DMS53 (cell line): ENCODE data around the gene EIF4G3.
"Not testable (repeated sequence)": the region's sequence is repeated elsewhere in the genome, so short reads cannot be mapped to it uniquely, and the experiment has no call there.

Source experiments
- DNase-seq: peaks from one replicate; lab custom pipeline; 2025; lab: John Stamatoyannopoulos, UW

The EIF4G3 gene

DNA sequence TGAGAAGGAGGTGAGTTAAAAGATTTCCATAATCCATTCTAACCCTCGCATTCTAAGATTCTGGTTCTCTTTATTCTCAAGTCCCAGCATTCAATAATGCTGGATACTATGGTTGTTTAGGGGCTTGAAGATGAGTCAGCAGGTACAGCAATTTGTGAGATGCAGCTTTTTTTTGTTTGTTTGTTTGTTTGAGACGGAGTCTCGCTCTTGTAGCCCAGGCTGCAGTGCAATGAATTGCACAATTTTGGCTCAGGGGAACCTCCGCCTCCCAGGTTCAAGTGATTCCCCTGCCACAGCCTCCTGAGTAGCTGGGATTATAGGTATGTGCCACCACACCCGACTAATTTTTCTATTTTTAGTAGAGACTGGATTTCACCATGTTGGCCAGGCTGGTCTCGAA, 23.3 kb downstream of the EIF4G3 start:
- no peak for DNase-seq

DNA sequence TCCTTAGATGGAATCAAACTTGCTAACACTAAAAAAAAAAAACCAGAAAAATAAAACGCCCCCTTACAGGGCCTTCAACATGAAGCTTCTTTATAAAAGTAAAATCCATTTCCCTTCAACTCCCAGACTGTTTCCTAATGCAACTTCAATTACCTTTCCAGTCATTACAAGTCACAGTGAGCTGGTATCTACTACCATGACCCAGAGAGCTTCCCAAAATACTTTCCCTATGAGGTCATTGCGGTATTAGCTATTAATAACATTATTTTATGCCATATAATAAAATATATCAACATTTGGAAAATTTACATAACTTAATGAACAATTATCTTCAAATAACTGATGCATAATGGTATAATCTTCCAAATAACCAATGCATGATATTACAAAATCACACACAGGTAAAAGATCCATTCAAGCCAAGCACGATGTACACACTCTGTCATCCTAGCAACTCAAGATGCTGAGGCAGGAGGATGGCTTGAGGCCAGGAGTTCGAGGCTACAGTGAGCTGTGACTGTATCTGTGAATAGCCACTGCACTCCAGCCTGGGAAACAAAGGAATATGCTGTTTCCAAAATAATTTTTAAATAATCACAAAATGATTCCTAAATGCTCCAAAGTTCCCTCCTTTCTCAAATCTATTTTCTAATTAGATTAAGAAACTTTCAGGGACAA, 24.1 kb downstream of the EIF4G3 start:
- DNase-seq: no peak

DNA sequence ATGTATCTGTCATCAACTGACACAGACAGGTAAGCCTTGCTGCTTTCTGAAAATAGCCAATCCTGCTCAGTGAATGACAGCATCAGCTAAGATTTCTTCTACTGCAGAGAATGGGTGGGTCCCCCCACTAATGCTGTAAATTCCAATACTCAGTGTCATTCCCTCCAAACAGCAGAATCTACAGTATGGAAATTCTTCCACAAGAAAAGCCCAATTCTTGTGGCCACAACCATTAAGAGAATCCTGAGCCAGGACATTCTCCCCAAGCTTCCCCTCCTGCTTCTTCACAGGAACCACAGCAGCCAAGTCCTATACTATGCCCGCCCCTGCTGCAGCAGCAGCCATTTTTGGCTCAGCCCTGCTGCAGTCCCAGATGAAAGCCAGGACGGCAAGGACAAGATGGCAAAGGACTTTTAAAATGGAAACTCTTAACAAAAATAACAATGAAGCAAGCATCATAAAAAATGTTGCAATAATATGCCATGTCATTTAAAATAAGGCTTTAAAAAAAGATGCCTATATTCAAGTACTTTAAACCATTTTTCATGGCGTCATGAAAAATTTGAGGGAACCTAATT, 26.8 kb downstream of the EIF4G3 start:
- DNase-seq: no peak

DNA sequence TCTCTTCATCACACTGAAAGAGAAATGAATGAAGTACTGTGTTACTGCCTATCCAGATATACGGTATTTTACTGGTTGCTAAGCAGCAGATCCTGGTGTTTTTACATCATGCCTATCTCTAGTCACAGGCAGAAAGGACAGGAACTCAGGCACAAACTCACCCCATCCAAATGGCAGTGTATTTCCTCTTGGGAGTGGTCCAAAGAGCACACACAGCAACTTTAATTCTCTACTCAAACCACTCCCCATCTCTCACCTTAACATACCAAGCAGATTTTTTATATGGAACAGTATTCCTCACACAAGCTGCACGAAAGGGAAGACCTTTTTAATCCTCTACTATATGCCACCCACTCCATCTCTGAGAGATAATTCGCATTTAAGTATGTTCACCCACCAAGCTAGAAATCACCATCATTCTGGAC, 27.3 kb downstream of the EIF4G3 start:
- DNase-seq: peak; percentile 56

DNA sequence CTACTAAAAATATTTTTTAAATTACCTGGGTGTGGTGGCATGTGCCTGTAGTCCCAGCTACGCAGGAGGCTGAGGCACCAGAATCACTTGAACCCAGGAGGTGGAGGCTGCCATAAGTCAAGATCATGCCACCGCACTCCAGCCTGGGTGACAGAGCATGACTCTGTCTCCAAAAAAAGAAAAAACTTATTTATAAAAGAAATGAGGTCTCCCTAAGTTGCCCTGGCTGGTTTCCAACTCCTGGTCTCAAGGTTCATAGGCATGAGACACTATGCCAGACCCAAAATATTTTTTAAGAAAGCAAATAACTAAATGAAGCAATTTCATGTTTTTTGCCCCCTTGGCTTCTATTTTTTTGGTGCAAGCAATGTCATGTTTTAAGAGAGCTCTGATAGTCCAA, 32.9 kb downstream of the EIF4G3 start:
- DNase-seq: no peak

DNA sequence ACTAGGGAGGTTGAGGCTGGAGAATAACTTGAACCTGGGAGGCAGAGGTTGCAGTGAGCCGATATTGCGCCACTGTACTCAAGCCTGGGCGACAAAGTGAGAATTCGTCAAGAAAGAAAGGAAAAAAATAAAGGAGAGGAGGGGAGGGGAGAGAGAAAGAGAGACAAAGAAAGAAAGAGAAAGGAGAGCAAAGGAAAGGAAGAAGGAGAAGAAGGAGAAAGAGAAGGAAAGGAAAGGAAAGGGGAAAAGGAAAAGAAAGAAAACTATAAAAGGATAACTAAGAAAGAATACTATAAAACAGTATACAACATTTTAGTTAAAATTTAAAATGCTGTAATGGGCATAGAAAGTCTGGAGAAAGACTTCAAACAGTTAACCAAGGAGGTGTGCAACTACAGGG, 33.6 kb downstream of the EIF4G3 start:
- no peak for DNase-seq

DNA sequence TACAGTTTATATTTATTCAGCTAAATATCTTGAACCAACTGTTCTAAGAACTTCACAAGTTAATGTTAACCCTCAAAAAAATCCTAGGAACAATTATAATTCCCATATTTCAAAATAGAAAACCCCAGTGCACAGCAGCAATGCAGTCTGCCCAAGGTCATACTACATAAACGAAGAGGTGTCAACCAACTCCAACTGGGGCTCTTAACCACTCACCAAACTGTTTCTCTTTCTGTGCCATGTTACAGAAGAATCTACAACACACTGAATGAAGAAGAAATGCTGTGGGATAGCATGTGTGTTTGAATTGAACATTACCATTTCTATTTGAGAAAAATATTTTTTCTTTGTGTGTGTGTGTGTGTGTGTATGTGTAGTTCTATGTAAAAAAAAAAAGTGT, 35.7 kb downstream of the EIF4G3 start:
- DNase-seq: no peak

DNA sequence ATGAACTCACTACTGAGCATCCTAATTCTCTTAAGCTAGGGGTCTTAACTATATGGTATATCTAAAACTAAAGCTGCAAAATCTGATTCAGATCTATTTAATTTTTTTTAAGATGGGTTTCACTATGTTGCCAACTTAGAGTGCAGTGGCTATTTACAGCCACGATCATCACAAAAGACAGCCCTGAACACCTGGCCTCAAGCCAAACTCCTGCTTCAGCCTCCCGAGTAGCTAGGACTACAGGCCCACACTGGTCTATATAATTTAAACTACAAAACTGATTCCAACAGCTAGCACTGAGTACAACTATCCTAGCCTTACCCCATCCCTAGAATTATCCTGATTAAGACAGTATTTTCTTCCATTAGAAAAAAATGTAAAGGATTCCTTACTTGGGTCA, 37.1 kb downstream of the EIF4G3 start:
- DNase-seq: no peak

DNA sequence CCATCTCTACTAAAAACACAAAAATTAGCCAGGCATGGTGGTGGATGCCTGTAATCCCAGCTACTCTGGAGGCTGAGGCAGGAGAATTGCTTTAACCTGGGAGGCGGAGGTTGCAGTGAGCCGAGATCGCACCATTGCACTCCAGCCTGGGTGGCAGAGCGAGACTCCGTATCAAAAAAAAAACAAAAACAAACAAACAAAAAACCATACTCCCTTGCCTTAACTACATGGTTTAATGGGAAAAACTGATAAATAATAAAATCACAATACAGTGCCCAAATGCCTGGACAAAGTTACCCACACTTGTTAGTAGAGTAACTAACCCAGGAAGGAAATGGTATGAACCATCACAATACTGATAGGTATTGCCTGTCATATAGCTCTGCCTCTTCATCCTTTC, 40.4 kb downstream of the EIF4G3 start:
- not testable (repeated sequence) for DNase-seq

DNA sequence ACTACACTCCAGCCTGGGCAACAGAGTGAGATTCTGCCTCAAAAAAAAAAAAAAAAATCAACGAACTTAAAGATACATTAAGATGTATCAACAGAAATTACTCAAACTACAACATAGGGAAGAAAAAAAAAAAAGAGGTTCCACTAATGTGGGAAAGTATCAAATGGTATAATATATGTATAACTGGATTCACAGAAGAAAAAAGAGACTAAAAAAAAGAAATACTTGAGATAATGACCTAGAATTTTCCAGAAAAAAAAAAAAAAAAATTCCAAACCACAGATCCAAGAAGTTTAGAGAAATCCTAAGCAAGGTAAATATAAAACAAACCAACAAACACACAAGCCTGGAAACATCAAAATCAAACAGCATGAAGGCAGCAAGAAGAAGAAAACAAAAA, 45.5 kb downstream of the EIF4G3 start:
- no peak for DNase-seq

DNA sequence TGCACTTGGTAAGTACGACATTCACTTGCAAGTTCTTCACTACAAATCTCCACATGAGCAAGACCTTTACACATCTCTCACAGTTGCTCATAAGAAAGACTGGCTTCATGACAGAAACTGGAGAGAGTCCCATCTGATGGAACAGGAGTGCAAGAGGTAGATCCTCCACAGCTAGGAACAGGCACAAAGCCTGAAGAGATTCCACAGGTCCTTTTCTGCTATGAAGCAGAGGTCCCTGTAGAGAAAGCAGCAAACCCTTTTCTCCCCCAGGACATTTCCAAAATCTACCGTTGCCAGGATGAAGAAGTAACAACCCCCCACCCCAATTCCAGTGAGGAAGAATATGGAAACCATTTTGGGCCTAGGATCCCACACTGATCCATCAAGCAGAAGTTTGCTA, 47.3 kb downstream of the EIF4G3 start:
- no peak for DNase-seq

DNA sequence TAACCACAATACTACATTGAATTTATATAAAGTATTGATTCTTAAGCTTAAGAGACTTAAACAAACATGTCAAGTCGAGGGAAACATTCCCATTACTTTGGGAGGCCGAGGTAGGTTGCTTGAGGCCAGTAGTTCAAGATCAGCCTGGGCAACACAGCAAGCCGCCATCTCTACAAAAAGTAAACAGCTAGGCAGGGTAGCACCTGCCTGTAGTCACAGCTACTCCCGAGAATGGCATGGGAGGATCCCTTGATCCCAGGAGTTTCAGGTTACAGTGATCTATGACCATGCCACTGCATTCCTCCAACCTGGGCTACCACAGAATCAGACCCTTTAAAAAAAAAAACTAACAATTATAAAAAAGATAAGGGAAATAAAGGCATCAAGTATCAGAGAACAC, 50.4 kb downstream of the EIF4G3 start:
- peak; percentile 66 for DNase-seq

DNA sequence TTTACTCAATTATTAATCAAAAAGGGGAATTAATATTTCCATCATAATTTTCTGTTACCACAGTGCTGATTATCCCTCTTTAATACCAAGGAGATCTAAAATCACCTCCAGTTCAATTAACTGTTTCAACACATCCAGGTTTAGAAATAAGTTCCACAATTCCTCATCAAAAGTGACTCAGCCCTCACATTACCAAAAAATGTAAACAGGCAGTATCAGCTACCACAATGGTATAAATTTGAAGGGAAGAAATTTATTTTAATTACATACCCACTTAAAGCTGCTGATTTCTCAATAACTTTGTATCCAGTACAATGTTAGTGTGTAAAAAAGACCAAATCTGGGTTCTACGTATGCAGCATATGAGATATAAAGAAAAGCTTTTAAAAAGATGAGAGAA, 51.9 kb downstream of the EIF4G3 start:
- DNase-seq: no peak

DNA sequence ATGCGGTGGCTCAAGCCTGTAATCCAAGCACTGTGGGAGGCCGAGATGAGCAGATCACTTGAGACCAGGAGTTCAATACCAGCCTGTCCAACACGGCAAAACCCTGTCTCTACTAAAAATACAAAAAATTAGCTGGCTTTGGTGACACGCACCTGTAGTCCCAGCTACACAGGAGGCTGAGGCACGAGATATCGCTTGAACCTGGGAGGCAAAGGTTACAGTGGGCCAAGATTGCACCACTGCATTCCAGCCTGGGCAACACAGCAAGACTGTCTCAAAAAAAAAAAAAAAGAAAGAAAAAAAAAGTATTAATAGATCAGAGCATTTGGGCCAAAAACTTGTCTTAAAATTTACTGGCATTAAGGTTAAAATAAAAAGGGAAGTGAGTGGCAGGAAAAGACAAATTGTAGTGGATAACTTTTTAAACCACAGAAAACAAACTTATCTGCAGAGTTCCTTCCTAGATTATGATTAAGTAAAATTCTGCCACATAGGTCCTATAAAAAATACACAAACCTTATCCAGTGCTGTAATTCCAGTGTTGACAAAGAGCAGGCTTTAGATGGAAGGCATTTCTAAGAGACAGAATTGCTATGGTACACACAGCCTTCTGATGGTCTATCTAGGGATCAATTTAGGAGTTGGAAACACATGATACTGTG, 53.3 kb downstream of the EIF4G3 start:
- DNase-seq: no peak

DNA sequence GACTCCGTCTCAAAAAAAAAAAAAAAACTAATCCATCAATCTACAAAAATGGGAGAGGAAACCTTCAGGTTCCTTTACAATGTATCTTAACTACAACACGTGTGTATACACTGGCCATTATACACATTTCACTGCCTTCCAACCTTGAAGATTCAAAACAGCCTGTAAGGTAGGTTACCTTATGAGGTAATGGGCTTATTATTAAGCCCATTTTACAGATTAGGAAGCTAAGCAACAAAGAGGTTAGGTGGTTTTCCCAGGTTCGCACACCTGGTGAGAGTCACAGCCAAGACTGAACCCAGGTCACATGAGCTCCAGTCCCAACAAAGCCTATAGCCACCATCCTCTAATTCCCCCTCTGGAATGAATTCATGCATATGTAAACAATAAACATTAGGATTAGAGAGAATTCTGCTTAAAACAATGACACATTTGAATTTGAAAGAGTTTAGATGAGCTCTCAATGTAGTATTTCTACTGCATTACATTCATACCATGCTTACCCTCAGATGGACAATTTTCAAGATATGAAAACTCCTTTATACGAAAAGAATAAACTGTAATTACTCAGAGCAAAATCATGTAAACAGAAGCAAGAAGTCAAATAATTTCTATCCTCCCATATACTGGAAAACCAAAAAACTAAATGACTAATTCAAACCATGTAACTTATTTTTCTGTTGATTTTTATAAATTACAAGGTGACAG, 54.8 kb downstream of the EIF4G3 start:
- no peak for DNase-seq

DNA sequence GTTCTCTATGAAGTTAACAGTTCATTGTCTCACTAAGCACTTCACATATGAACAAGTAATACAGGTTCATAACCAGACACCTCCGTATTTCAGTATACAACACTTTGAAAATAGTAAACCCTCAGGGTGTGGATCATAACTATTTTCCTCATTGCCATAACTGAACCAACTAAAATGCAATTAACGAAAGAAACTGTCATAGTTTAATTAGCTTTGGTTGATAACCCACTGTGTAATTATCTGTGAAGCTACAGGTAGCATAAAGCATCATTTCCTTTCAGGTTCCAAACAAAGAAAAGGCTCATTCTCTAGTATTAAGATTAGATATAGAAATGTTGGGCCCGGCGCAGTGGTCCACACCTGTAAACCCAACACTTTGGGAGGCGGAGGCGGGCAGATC, 58.5 kb downstream of the EIF4G3 start:
- DNase-seq: no peak

DNA sequence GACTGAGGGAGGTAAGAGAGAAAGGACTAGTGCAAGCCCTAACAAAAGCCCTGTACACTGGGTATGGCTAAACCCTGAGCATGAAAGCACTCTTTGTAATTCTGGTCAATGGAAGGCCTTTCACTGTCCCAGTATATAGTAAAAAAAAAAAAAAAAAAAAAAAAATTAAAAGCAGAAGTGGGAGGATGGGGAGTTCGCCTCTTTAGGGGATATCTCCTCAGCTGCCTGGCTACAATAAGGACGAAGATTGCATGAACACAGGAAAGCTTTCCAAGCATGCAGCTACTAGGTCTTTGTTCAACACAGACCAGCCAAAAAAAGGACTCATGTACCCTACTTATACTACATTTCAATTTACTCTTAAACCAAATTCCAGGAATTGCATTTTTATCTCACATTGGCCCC, 59.1 kb downstream of the EIF4G3 start:
- DNase-seq: no peak

DNA sequence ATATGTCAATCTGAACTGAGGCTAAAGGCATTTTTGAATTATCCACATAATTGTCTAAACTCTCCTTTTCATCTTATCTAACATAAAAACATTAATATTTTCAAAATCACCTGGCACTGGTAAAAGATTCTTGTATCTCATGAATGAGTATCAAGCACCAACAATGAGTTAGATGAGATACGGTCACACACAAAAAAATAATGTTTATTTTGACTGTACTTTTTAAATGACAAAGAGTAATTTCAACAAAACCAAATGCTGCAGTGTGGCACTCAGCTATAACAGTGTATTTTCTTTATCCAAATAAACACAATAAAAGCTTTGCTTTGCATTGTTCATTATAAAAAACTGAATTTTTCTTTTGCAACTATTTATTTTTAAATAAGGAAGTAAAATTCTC, 59.5 kb downstream of the EIF4G3 start:
- no peak for DNase-seq

DNA sequence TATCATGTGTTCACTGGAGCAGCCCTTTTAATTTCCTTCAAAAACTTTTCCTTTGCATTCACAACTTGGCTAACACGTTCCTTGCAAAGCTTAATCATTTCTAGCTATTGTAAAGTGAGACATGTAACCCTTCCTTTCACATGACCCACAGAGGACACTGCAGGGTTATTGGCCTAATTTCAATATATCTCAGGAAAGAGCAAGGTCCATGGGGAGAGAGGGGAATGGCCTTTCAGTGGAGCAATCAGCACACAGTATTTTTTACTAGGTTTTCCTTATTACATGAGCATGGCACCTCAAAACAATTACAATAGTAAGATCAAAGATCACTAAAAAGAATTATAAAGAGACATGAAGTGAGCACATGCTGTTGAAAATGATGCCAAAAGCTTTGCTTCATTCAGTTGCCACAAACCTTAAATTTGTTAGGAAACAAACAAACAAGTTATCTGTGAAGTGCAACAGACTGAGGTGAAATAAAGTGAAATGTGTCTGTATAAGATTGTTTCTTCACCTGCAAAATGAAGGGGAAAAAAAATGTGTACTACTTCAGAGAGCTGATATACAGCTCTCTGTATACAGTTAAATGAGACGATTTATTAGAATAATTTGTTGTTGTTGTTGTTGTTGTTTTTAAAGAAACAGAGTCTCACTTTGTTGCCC, 61.5 kb downstream of the EIF4G3 start:
- no peak for DNase-seq

DNA sequence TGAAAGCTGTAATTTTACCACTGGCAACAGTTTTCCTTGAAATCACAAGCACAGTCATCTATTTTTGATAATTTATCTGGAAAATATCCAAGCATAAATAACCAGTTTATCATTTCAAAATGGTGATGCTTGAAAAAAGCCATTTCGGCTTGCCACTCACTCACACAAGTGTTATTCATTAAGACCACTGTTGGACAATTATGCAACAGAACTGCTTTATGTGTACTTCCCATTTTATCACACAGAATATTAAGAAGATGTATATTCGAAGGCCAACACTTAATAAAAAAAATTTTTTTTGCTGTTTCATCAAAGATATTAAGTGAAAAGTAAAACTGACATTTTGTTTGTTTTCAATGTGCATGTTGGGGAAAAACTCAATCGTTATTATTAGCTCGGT, 62.3 kb downstream of the EIF4G3 start:
- DNase-seq: no peak

DNA sequence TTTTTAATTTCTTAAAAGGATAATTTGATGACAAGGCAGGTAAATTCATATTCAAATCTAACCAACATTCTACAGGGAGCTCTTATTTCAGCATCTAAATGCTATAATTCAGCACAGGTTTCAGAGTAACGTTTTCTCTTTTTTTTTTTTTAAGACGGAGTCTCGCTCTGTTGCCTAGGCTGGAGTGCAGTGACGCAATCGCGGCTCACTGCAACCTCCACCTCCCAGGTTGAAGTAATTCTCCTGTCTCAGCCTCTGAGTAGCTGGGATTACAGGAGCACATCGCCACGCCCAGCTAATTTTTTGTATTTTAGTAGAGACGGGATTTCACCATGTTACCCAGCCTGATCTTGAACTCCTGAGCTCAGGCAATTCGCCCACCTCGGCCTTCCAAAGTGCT, 66.5 kb downstream of the EIF4G3 start:
- DNase-seq: no peak

DNA sequence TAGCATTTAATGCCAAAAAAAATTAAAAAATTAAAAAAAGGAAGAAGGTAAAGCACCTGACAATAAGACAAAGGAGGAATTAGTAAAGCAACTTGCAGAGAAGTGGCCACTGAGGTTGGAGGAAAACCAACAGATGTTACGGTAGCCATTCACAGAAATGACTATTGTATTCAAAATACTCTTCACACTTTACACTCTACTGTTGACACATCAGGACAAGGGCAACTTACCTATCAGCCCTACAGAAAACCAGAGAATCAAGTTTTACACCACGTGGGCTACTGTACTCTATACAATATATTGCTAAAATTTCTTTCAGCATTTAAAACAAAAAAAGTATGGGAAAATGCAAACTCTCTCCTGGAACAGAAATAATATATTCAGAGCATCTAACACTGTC, 70.0 kb downstream of the EIF4G3 start:
- DNase-seq: peak; percentile 66

DNA sequence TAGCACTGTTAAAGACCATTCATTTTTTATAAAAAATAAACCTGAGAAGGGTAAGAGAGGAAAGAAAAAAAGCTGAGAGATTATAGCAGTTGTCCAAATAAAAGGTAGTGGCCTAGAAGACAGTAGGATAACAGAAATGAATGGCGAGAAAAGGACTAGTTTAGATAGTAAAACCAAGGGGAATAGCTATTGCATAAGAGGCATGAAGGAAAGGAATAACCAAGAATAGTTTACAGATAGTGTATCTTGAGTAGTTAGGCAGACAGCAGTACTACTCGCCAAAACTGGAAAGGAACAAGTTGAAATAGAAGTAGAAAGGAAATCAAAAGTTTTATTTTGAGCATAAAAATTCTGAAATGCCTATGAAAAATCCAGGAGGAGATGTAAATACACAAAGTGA, 70.5 kb downstream of the EIF4G3 start:
- no peak for DNase-seq
